GM10847 (cell line): ENCODE measurements around the gene CYBA.

ENCODE experiments used
- POLR2A ChIP-seq: IDR thresholded peaks from 2 replicates; pipeline ENCODE4 v1.6.1; 2011; ENCODE audit not compliant: insufficient read length; ENCODE audit errors: extremely low read depth

The CYBA gene

DNA sequence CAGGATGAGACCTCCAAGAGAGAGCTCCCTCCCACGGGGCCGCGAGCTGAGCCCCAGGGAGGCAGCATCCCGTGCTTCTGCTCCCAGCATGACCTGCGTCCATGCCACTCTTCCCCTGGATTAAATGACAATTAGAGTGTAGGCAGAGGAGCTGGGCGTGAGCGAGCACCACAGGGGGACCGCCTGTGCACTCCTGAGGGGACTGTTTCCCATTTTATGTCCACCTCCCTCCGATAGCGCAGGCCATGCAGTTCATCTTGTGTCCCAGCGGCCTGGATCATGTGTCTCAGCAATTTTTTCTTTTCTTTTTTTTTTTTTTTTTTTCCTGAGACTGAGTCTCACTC lies 18.3 kb downstream of the CYBA start:
- TF ChIP-seq POLR2A, result no peak

DNA sequence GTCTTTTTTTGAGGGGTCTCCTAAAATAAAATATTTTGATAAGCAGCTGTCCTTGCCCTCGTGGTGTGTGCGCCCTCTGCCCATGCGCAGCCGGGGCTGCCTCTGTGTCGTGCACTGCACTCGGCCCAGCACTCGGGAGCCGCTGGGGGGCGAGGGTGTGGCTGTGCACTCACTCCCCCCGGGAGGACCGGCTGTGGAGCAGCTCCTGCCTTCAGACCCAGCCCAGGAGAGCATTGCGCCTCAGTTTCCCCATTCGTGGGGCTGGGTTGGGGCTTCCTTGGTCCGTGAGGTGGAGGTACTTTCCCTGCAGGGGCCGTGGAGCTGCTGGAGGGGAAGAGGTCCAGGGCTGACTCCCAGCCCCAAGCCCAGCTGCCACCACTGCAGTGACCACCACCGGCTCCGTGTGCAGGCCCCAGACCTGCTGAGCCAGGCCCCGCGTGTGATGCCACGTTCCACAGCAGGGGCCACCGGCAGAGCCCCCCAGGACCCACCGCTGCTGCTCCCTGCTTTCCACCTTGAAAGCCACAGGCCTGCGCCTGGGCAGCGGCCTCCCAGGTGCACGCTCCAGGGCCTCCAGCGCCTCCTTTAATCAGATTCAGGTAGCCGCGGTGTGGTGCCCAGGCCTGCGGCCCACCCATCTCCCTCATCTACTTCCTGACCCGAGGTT lies 18.8 kb downstream of the CYBA start:
- TF ChIP-seq POLR2A, result no peak

- TF ChIP-seq POLR2A, result no peak
These were observed 19.5 kb downstream of the CYBA start for GRCh38 chr16:88631384-88631783.

- no peak for TF ChIP-seq POLR2A
These were observed 19.9 kb downstream of the CYBA start for GRCh38 chr16:88630941-88631340.

GRCh38 chr16:88630433-88630832 lies 20.4 kb downstream of the CYBA start:
- TF ChIP-seq POLR2A, result no peak

DNA sequence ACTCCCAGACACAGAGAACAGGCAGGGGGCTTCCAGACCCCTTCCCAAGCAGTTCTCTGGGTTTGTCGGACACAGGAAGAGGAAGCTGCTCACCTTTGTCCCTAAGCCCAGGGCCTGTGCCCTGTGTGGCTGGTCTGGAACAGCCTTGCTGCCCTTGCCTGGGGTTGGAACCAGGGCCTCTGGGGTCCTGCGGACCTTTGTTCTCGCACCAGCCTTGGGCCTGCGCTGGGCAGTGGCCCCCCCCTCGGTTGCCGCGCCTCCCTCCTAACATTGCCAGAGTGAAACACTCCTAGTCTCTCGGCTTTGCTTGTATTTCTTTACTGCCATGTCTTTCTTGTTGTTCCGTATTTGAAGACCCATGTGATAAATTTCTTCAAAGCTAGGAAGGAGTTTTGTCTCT lies 21.0 kb downstream of the CYBA start:
- no peak for TF ChIP-seq POLR2A

DNA sequence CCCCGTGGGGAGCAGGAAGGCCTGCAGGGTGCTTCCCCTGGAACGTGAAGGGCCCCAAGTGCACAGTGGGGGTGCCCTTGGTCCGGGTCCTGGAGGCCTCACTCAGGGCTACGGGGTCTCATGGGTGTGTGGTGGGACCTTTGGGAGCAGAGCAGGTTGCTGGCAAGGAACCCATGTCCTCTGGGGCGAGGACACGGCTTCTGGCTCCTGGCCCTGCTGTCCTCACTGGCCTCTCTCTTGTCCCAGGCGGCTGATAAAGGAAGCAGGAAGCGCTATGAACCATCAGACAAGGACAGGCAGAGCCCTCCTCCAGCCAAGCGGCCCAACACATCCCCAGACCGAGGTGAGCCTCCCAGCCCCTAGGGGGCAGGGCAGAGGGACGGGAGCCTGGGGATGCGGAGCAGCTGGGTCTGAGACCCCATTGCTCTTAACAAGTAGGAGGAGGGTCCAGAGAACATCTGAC lies 22.3 kb downstream of the CYBA start:
- TF ChIP-seq POLR2A, result no peak

DNA sequence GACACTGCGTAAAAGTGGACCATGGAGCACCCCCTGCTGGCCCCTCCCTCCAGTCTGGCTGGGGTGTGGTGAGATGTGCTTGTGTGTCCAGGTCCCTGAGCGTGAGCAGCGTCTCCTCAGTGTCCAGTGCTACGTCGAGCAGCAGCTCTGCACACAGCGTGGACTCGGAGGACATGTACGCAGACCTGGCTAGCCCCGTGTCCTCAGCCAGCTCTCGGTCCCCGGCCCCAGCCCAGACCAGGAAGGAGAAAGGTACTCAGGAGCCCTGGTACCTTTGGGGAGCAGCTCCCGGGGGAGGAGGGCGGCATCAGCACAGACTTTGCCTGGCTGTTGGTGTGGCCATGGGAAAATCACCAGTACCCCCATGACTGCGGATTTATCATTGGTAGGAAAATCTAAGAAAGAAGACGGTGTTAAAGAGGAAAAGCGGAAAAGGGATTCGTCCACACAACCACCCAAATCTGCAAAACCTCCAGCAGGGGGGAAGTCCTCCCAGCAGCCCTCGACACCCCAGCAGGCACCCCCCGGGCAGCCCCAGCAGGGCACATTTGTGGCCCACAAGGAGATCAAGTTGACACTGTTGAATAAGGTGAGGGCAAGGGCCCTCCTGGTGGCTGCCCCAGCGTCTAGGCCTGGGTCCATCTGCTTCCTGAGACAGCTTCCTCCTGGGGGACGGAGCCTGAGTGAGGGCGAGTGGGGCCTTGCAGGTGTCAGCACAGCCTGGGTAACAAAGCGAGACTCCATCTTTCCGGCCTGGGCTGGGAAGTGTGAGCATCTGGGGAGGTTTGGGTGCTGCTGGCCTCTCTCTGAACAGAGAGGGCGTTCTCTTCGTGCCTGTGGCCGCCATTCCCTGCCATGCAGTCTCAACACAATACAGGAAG lies 23.1 kb downstream of the CYBA start:
- no peak for TF ChIP-seq POLR2A

DNA sequence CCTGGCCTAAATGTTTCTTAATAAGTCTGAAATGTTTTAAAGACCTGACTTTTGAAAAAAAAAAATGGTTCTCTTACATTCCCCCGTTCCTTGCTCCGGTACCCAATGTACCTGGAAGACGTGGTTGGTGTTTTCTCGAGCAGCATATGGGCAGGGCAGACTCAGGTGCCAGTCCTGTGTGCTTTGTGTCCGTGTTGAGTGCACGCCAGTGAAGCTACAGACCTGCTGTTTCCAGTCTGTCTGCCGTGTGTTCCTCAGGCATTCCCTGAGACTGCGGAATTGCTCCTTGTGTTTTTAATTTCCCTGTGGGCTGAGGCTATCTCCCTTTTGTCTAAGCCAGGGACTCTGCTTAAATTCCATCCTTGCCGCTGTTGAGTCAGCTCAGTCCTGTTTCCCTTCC lies 24.2 kb downstream of the CYBA start:
- no peak for TF ChIP-seq POLR2A

- TF ChIP-seq POLR2A, result no peak
These were observed 25.8 kb downstream of the CYBA start for GRCh38 chr16:88624977-88625576.

DNA sequence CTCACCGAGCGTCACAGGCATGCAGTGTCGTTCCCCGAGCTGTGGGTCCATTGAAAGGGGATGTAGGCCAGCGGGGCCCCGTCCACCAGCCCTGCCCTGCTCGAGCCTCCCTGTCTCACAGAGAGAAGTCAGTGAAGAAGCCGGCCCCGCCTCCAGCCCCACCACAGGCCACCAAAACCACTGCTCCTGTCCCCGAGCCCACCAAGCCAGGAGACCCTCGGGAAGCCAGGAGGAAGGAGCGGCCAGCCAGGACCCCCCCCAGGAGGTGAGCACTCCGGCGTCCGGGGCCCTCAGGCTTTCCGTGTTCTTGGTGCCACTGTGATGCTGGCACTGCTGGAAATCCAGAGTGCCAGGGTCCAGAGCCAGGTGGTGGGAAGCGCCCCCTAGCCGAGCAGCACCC lies 26.4 kb downstream of the CYBA start:
- no peak for TF ChIP-seq POLR2A

- no peak for TF ChIP-seq POLR2A
These were observed 27.0 kb downstream of the CYBA start for GRCh38 chr16:88623858-88624257.

- TF ChIP-seq POLR2A, result no peak
These were observed 28.0 kb downstream of the CYBA start for GRCh38 chr16:88622866-88623265.

GRCh38 chr16:88622125-88622524 lies 28.7 kb downstream of the CYBA start:
- no peak for TF ChIP-seq POLR2A

- TF ChIP-seq POLR2A, result no peak
These were observed 30.7 kb downstream of the CYBA start for GRCh38 chr16:88619859-88620815.

DNA sequence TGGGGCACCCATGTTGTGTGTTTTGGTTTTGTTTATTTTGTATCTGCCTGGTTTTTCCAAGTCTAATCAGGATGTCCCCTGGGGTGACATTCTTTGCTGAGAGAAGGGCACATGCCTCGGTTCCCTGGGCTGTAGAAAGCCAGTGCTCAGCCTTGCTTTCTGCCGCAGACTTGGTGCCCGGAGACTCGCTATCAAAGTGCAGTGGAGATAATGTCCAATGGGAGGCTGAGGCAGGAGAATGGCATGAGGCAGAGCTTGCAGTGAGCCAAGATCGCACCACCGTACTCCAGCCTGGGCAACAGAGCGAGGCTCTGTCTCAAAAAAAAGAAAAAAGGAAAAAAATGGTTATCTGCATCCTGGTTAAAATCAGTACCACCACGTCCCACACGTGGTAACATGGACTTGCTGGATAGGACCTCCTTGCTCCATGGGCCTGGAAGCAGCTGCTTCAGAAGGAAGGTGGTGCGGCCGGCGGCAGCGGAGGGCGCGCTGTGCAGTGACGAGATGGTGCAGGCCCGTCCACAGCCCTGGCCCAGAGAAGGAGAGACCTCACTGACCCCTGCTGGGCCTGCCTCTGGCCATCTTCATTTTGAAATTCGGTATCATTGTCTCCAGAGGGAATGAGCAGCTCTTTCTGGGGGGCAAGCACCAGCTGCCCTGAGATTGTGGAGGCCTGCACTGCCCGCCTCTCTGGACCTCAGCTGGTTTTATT lies 31.7 kb downstream of the CYBA start:
- no peak for TF ChIP-seq POLR2A
